Effector memory CD4-positive, alpha-beta T cell (primary cell): ENCODE data around the gene NDUFA11.

ENCODE experiments used
- DNase-seq, 3 donors: peaks; one replicate each; pipeline ENCODE4 v3.0.0-alpha.2; 2020
- H3K27ac ChIP-seq: 2 replicates; pipeline ENCODE4 v1.7.0; 2013; ENCODE audit warnings: mild to moderate bottlenecking, low read length, moderate library complexity; ENCODE audit not compliant: insufficient read depth, poor library complexity, severe bottlenecking
- H3K27me3 ChIP-seq: replicated peaks from 2 replicates; pipeline ENCODE4 v1.7.0; 2013; ENCODE audit warnings: mild to moderate bottlenecking, low read length; ENCODE audit not compliant: insufficient read depth, control insufficient read depth, poor library complexity, severe bottlenecking
- H3K36me3 ChIP-seq: 2 replicates; pipeline ENCODE4 v1.7.0; 2013; ENCODE audit warnings: mild to moderate bottlenecking, low read length, moderate library complexity; ENCODE audit not compliant: control insufficient read depth, insufficient read depth
- H3K4me1 ChIP-seq: 2 replicates; pipeline ENCODE4 v1.7.0; 2013; ENCODE audit warnings: low read length, mild to moderate bottlenecking; ENCODE audit not compliant: control insufficient read depth, insufficient read depth, poor library complexity, severe bottlenecking
- H3K4me3 ChIP-seq: 2 replicates; pipeline ENCODE4 v1.7.0; 2013; ENCODE audit warnings: low read length, low read depth, mild to moderate bottlenecking; ENCODE audit not compliant: insufficient read depth, poor library complexity, severe bottlenecking
- H3K9me3 ChIP-seq: 2 replicates; pipeline ENCODE4 v1.7.0; 2013; ENCODE audit warnings: mild to moderate bottlenecking, low read length, moderate library complexity; ENCODE audit not compliant: control insufficient read depth
- total RNA-seq, 3 donors: gene quantifications; one replicate each; lab custom pipeline; 2026; lab: John Stamatoyannopoulos, UW

NDUFA11 gene
- 9.7 to 15.7 (median 14.9) reads per million in 3 donors for total RNA-seq

GRCh38 chr19:5903624-5904351 is at the start of gene NDUFA11:
Gene NDUFA11, minus strand, starts transcription at chr19:5903790. Its CDS starts 82 bp downstream, at chr19:5903708.
- Histone ChIP-seq H3K36me3 (peaks cover under 1% of the 10 kb centered on the region), H3K4me1 (peaks cover 13% of the 10 kb centered on the region), H3K27ac (peak within 1 kb of the TSS; percentile 81), H3K4me3 (peak within 1 kb of the TSS; percentile 79), H3K9me3 (no peaks in the 10 kb centered on the region), H3K27me3 (no peaks in the 10 kb centered on the region)
- peak; percentile 94 to 96 (median 94) for DNase-seq

DNA sequence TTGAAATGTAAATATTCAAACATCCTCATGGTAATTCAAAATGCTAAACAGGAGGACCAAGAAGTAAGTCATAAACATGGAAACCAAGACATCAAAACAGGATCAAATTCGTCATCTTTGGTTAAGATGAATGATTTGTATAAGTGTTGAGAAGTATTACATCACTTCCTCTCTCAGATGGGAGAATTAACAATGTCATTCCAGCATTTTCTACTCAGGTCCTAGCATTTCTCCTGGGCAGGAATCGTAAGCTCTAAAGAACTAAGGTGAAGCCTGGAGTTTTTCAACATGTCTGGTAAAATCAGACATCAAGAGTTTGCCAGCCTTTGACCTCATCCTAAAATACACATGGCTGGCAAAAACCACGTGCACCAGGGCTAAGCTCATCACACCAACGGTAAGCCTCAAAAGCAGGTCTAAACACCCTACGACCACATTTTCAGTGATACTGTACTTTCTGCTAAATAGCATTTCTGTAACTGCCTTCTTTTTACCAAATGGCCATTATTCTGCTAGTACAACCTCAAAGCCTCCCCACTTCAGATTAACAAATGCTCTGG is 49.5 kb upstream of the NDUFA11 start:
- Histone ChIP-seq H3K4me3 (peak overlapping the region; percentile 8), H3K27ac (peak overlapping the region; percentile 26), H3K4me1 (peaks cover 61% of the 10 kb centered on the region), H3K9me3 (no peaks in the 10 kb centered on the region), H3K36me3 (no peaks in the 10 kb centered on the region), H3K27me3 (no peaks in the 10 kb centered on the region)
- DNase-seq, result no peak

- H3K36me3 ChIP-seq, result no peaks in the 10 kb centered on the region
- H3K27me3 ChIP-seq, result no peaks in the 10 kb centered on the region
- H3K27ac ChIP-seq, result no peak overlapping the region
- H3K4me1 ChIP-seq, result peaks cover 67% of the 10 kb centered on the region
- no peak overlapping the region for H3K4me3 ChIP-seq
- H3K9me3 ChIP-seq, result no peaks in the 10 kb centered on the region
- no peak for DNase-seq
Measured at GRCh38 chr19:5952193-5953029, 48.8 kb upstream of the NDUFA11 start.

DNA sequence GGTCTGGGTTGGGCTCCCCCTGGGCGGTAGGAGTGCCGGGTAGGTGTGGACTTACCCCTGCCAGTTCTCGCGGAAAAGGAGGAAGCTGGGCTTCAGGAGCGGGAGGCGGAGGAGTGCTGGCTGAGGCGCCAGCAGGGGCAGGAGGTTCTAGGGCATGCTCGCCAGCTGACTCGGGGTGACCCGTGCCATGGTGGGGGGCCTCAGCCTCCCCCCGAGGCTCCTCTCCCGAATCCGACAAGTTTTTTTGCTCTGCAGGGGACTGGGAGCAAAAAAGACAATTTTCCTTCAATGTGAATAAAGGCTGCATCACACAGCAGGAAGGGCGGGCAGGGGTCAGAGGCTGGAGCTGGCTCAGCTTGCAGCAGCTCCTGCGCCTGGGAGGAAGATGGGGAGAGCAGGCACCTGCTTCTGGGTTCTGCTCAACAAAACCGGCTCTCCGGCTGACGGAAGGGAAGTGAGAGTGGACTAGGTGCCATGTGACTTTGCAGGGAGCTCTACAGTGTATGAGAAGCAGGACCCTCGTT is 47.8 kb upstream of the NDUFA11 start:
- Histone ChIP-seq H3K36me3 (no peaks in the 10 kb centered on the region), H3K4me3 (no peak overlapping the region), H3K4me1 (peaks cover 69% of the 10 kb centered on the region), H3K9me3 (no peaks in the 10 kb centered on the region), H3K27me3 (no peaks in the 10 kb centered on the region), H3K27ac (no peak overlapping the region)
- no peak for DNase-seq

DNA sequence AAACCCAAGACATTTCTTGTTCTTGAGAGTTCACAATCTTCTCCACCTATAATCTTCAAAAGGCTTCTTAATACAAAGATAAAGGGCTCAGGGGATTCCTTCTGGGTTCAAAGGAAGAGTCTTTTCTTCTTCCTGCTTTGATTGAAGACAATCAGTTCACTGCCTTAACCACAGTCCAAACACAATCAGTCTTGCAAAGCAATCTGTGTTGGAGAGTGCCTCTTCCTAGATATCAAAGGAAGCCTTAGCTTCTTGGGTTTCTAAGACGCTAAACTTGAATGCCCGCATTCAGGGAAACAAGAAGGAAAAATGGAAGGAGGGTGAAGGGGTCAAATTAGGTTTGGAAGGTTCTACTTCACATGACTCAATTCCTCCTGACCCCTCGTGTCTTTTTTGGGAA is 47.2 kb upstream of the NDUFA11 start:
- peak overlapping the region; percentile 59 for H3K27ac ChIP-seq
- no peak for DNase-seq
- peaks cover 69% of the 10 kb centered on the region for H3K4me1 ChIP-seq
- H3K27me3 ChIP-seq, result no peaks in the 10 kb centered on the region
- no peak overlapping the region for H3K4me3 ChIP-seq
- no peaks in the 10 kb centered on the region for H3K9me3 ChIP-seq
- H3K36me3 ChIP-seq, result no peaks in the 10 kb centered on the region

- no peaks in the 10 kb centered on the region for H3K36me3 ChIP-seq
- no peaks in the 10 kb centered on the region for H3K9me3 ChIP-seq
- peak in 1 of 3 donors; percentile 27 for DNase-seq
- no peaks in the 10 kb centered on the region for H3K27me3 ChIP-seq
- peak overlapping the region; percentile 20 for H3K4me3 ChIP-seq
- H3K4me1 ChIP-seq, result peaks cover 69% of the 10 kb centered on the region
- peak overlapping the region; percentile 59 for H3K27ac ChIP-seq
Measured at GRCh38 chr19:5949792-5950305, 46.3 kb upstream of the NDUFA11 start.

DNA sequence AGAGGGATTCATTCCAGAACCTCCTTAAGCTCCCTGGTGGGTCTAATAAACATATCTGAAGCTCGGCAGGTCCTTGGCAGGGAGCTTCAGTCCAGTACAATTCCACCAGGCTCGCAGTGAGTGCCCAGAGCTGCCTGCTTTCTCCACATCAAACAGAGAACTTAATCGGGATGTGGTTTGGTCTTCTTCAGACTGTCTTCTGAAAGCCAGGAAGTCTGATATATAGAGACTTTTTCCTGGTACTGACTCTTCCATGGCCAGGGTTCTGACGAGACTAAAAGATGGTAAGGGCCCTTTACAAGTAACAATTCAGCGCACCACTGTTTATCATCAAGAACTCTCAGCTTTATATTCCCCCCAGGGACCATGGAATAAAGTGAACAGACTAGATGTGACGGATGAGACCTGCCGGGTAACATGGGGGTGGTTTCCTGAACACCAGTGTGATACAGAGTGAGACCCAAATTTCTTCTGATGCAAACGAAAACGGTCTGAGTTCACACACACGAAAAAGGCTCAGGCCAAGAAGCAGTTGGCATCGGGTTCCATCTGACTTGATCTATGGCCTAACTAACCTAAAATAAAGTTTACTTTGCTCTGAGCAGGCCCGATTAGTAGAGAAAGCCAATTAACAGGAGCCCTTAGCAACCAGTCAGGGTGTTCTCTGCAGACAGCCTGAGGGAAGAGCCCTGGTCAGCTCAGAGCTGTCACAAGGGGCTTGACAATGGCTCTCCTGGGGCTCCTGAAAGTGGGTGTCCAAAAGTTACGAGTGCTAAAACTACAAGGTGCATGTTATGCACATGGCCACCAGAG is 45.4 kb upstream of the NDUFA11 start:
- H3K36me3 ChIP-seq, result peaks cover 2% of the 10 kb centered on the region
- peaks cover 62% of the 10 kb centered on the region for H3K4me1 ChIP-seq
- H3K9me3 ChIP-seq, result no peaks in the 10 kb centered on the region
- no peaks in the 10 kb centered on the region for H3K27me3 ChIP-seq
- H3K4me3 ChIP-seq, result peak overlapping the region; percentile 13
- no peak for DNase-seq
- peak overlapping the region; percentile 59 for H3K27ac ChIP-seq

- Histone ChIP-seq H3K27ac (peak overlapping the region; percentile 16), H3K9me3 (no peaks in the 10 kb centered on the region), H3K27me3 (no peaks in the 10 kb centered on the region), H3K4me3 (no peak overlapping the region), H3K4me1 (peaks cover 49% of the 10 kb centered on the region), H3K36me3 (peaks cover 3% of the 10 kb centered on the region)
- no peak for DNase-seq
Measured at GRCh38 chr19:5947435-5947834, 43.8 kb upstream of the NDUFA11 start.

GRCh38 chr19:5943623-5944022 is 40.0 kb upstream of the NDUFA11 start:
- Histone ChIP-seq H3K27ac (no peak overlapping the region), H3K36me3 (peaks cover 20% of the 10 kb centered on the region)
- no peak for DNase-seq

More at GRCh38 chr19:5943623-5944022, 40.0 kb upstream of the NDUFA11 start:
- H3K4me3 ChIP-seq, result no peak overlapping the region
- H3K4me1 ChIP-seq, result peaks cover 13% of the 10 kb centered on the region
- no peaks in the 10 kb centered on the region for H3K9me3 ChIP-seq
- H3K27me3 ChIP-seq, result no peaks in the 10 kb centered on the region
